M059J (cell line): ENCODE measurements around the gene UNC45A. TPM values are rescaled to one million over a fixed set of nuclear protein-coding genes. Genes with fewer than 3 reads are reported as not detected.
"Not testable (repeated sequence)": the region's sequence is repeated elsewhere in the genome, so short reads cannot be mapped to it uniquely, and the experiment has no call there.

Experiments
- DNase-seq: peaks from one replicate; pipeline ENCODE4 v3.0.0-alpha.2; 2012; ENCODE audit warnings: low read depth
- total RNA-seq: library from RNA; depleted of rRNA; stranded (reverse); fragments of >200 nt; shearing (Covaris generic); gene quantifications from 2 replicates; pipeline ENCODE4 v1.2.3, GENCODE V29; 2014; rRNA removed

The UNC45A gene, protein sequence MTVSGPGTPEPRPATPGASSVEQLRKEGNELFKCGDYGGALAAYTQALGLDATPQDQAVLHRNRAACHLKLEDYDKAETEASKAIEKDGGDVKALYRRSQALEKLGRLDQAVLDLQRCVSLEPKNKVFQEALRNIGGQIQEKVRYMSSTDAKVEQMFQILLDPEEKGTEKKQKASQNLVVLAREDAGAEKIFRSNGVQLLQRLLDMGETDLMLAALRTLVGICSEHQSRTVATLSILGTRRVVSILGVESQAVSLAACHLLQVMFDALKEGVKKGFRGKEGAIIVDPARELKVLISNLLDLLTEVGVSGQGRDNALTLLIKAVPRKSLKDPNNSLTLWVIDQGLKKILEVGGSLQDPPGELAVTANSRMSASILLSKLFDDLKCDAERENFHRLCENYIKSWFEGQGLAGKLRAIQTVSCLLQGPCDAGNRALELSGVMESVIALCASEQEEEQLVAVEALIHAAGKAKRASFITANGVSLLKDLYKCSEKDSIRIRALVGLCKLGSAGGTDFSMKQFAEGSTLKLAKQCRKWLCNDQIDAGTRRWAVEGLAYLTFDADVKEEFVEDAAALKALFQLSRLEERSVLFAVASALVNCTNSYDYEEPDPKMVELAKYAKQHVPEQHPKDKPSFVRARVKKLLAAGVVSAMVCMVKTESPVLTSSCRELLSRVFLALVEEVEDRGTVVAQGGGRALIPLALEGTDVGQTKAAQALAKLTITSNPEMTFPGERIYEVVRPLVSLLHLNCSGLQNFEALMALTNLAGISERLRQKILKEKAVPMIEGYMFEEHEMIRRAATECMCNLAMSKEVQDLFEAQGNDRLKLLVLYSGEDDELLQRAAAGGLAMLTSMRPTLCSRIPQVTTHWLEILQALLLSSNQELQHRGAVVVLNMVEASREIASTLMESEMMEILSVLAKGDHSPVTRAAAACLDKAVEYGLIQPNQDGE
- 34.0 and 54.9 TPM in 2 replicates for total RNA-seq

DNA sequence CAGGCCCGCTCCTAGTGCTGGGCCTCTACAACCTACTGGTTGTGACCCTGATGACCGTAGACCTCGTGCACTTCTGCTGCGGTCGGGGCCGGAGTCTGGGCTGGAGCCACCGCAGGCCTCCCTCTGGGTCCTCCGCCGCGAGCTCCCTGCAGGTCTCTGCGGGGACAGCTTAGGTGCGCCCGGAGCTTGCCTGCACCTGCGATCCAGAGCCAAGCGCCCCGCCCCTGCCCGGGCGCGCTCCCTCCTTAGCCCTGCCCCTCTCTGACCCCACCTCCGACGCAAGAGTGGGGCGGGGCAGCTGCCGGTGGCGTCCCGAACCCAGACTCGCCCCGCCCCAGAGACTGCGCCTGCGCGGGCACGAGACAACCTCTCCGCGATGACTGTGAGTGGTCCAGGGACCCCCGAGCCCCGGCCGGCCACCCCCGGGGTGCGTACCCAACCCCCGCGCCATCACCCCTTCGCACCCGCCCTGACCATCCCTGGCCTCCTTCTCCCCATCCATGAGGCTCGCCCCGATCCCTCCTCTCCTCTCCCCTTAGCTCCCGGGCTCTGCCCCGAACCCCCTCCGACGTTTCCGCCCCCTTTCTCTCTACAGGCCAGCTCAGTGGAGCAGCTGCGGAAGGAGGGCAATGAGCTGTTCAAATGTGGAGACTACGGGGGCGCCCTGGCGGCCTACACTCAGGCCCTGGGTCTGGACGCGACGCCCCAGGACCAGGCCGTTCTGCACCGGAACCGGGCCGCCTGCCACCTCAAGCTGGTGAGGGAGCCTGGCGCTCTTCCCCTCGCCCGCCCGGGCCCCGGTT is at the start of gene UNC45A:
UNC45A (plus strand) TSS at position 337 of the 803 bp plus-strand sequence; CDS start at position 377, 40 bp downstream.
- peak; percentile 82 for DNase-seq

DNA sequence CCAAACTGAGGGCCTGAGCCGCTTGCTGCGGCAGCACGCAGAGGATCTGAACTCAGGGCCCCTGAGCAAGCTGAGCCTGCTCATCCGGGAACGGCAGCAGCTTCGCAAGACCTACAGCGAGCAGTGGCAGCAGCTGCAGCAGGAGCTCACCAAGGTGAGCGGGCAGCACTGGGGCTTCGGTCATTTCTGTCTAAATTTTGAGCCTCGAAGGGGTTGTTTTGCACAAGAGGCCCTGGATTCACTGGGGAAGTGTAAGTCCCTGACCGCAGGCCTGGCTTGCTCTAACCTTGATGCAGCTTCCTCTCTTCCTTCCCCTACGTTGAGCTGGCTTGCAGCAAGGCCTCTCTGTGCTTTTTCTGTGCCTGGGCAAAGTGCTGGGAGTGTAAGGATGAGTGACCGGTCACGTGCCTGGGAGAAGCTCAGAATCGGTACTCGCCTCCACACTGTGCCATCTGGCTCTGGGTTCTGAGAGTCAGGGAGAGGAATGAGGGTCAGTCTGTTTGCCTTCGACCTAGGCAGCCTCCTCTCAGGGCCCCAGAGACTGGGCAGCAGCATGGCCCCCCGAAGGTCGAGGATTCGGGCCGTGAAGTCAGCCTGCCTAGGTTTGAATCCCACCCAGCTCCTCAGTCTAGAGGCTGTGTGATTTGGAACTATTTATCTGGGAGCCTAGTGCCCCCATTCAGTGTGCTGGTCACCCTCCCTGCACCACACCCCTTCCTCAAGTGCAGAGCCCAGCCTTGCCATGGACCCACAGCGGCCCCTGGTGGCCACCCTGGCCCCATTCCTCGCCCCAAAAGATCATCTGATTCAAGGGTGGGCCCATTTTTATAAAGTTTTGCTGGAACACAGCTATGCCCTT is 49.4 kb upstream of the UNC45A start:
- DNase-seq, result peak; percentile 37

DNA sequence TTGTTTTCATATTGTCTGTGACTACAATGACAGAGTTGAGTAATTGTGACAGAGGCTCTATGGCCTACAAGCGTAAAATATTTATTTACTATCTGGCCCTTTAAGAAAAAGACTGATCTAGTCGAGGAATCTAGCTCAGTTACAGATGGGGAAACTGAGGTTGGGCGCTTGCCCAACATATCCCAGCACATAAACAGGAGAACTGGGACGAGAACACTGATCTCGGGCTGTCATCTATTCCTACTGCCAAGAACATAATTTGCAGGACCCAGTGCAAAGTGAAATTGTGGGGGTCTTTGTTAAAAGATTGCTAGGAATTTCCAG is 48.8 kb upstream of the UNC45A start:
- no peak for DNase-seq

DNA sequence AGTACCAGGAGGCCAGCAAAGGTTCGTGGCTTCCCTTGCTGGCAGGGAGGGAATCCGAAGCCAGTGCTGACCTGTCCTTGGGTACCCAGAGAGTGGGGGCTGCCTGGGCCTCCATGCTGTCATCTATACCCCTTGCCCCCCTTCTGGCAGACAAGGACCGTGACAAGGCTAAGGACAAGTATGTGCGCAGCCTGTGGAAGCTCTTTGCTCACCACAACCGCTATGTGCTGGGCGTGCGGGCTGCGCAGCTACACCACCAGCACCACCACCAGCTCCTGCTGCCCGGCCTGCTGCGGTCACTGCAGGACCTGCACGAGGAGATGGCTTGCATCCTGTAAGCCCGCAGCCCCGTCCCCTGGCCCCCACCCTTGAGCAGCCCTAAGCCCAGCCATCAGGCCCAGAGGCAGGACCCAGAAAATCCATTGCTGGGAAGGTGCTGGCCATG is 48.0 kb upstream of the UNC45A start:
- no peak for DNase-seq

DNA sequence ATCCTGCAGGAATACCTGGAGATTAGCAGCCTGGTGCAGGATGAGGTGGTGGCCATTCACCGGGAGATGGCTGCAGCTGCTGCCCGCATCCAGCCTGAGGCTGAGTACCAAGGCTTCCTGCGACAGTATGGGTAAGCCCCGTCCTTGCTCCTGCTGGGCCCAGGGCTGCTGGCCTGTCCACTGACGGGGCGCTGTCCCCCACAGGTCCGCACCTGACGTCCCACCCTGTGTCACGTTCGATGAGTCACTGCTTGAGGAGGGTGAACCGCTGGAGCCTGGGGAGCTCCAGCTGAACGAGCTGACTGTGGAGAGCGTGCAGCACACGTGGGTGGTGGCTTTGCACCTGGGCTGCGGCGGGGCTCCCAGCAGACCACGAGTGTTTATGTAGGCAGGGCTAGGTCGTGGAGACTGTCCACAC is 45.8 kb upstream of the UNC45A start:
- no peak for DNase-seq

DNA sequence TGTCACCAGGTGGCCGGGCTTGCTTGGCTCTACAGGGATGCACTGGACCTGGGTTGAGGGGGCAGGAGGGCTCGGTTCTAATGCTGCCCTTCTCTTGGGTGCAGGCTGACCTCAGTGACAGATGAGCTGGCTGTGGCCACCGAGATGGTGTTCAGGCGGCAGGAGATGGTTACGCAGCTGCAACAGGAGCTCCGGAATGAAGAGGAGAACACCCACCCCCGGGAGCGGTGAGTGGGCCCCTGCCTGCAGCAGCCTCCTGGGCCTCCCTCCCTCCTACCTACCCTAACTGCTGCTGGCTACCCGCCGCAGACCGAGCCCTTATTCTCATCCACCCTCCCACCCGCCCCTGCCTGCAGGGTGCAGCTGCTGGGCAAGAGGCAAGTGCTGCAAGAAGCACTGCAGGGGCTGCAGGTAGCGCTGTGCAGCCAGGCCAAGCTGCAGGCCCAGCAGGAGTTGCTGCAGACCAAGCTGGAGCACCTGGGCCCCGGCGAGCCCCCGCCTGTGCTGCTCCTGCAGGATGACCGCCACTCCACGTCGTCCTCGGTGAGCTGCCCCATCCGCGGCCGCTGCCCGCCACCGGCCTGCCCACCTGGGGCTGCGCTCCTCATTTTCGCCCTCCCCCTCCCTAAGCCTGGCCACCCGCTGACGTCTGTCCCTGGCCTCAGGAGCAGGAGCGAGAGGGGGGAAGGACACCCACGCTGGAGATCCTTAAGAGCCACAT is 45.2 kb upstream of the UNC45A start:
- DNase-seq, result no peak

DNA sequence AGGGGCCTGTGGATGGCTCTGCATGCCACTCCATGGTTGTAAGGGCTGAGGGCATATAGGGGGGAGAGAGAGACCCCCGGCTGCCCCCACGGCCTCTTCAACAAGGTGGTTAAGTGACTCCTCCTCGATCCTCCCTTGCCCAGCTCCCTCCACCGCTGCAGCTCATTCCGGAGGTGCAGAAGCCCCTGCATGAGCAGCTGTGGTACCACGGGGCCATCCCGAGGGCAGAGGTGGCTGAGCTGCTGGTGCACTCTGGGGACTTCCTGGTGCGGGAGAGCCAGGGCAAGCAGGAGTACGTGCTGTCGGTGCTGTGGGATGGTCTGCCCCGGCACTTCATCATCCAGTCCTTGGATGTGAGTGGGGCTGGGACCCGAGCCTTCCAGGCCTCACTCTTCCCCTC is 44.2 kb upstream of the UNC45A start:
- no peak for DNase-seq

DNA sequence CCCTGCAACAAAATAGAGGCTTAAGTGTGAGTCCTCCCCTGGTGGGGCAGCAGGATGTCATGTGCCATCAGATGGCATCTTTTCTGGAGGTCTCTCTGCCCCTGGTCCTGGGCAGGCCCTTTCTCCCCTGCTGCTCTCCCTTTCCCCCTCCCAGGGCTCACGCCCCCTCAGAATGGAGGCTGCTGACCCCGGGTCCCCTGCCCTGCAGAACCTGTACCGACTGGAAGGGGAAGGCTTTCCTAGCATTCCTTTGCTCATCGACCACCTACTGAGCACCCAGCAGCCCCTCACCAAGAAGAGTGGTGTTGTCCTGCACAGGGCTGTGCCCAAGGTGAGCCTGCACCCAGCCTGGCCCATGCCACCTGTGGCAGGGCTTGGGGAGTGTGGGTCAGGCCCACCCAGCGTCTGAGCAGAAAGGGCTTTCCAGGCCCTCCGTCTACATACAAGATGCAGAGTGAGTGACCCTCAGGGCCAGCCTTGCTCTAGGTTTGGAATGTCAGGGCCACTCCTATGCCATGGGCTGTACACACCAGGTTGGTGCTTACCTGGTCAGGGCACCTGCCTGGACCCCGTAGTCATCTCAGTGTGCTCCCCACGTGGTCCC is 43.6 kb upstream of the UNC45A start:
- DNase-seq, result no peak

DNA sequence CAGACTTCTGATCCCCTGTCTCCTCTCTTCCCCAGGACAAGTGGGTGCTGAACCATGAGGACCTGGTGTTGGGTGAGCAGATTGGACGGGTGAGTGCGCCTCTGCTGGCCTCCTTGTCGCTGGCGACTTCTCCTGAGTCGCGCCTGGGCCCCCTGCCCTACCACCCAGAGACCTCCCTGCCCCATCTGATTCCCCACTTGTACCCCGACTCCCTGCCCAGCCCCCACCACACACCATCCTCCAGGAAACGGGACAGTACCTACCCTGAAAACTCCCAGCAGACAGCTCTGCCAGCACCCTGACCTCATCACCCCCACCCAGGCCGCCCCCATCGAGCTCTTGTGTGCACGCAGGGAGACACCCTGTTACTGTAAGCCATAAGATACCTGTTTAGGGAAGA is 43.1 kb upstream of the UNC45A start:
- DNase-seq, result no peak

DNA sequence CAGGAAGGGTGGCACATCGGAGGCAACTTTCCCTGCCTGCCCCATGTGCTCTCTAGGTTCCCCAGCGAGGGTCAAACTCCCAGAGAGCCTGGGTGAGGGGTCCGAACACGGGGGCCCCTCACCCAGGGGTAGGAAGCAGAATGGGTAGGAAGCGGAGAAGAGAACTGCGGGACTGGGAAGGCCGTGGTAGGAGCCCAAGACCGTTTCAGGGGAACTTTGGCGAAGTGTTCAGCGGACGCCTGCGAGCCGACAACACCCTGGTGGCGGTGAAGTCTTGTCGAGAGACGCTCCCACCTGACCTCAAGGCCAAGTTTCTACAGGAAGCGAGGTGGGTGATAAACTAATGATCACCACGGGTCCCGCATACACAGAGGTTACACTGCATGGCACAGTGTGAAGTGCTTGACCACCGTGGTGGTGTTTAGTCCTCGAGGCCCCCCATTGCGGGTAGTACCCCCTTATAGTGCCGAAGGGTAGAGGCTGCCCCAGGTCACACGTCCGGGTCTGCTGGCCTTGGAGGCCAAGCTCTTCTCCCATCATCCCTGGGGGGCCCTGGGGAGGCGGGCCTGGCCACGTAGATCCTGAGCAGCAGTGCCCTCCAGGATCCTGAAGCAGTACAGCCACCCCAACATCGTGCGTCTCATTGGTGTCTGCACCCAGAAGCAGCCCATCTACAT is 42.4 kb upstream of the UNC45A start:
- no peak for DNase-seq

DNA sequence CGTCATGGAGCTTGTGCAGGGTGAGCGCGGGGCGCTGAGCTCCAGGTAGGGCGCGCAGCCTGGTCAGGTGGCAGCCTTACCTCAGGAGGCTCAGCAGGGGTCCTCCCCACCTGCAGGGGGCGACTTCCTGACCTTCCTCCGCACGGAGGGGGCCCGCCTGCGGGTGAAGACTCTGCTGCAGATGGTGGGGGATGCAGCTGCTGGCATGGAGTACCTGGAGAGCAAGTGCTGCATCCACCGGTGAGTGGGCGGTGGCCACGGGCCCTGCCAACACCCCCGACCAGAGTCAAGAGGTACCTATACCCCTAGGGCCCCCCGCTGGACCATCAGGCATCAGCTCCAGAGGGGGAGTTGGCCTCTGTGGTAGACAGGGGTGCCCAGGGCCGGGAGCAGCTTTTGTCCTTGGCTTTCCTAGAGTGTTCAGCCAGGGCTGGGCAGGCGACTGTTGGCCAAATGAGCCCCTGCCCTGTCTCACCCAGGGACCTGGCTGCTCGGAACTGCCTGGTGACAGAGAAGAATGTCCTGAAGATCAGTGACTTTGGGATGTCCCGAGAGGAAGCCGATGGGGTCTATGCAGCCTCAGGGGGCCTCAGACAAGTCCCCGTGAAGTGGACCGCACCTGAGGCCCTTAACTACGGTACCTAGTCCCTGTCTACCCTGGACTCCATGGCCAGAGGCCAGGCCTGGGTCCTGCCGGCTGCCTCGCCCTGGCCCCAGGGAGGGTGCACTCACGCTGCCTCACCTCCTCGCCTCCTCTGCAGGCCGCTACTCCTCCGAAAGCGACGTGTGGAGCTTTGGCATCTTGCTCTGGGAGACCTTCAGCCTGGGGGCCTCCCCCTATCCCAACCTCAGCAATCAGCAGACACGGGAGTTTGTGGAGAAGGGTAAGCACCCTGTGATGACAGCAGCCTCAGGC is 41.7 kb upstream of the UNC45A start:
- no peak for DNase-seq

DNA sequence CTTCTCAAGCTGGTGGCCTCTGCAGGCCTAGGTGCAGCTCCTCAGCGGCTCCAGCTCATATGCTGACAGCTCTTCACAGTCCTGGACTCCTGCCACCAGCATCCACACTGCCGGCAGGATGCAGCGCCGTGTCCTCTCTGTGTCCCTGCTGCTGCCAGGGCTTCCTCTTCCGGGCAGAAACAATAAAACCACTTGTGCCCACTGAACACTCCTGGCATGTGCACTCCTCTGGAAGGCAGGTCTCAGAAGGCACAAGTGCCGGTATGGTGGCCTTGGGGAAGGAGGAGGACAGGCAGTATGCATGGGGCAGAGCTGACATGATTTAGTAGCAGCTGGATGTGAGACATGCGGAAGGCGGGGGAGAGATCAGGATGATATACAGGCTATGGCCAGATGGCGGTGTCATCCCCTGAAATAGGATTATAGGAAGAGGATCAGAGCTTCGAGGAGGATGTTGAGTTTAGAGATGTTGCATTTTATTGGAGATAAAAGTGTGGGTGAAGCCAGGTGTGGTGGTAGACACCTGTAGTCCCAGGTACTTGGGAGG is 39.4 kb upstream of the UNC45A start:
- DNase-seq, result no peak

DNA sequence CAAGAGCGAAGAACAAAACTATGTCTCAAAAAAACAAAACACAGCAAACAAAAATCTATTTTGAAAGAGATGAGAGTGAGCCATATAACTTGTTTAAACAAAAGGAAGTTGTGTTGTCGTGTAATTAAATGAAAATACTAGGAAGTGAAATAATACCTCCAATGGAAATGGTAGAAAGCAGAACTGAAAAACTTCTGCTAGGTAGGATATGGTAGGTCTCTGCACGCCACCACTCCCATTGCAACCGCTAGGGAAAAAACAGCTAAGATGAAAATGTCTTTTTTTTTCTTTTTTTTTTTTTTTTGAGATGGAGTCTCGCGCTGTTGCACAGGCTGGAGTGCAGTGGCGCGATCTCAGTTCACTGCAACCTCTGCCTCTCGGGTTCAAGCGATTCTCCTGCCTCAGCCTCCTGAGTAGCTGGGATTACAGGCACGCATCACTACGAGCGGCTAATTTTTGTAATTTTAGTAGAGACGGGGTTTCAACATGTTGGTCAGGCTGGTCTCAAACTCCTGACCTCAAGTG is 37.9 kb upstream of the UNC45A start:
- DNase-seq, result not testable (repeated sequence)

DNA sequence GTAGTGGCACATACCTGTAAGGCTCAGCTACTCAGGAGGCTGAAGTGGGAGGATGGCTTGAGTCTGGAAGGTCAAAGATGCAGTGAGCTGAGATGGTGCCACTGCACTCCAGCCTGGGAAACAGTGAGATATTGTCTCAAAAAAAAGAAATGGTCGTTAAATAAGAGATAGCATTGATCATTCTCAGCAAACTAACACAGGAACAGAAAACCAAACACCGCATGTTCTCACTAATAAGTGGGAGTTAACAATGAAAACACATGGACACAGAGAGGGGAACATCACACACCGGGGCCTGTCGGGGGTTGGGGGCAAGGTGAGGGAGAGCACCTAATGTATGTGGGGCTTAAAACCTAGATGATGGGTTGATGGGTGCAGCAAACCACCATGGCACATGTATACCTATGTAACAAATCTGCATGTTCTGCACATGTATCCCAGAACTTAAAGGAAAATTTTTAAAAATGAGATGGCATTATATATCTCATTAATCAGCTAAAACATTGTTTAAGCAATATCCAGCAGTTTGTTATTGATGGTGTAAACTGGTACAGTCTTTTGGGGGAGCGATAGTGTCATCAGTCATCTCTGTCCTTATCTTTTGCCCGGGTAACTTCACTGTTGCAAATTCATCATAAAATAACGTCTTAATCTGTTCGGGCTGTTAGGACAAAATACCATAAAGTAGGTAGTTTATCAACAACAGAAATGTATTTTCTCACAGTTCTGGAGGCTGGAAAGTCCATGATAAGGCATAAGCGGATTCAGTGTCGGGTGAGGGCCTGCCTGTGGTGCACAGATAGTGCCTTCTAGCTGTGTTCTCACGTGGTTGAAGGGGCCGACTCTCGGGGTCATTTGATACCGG is 33.7 kb upstream of the UNC45A start:
- DNase-seq, result no peak

DNA sequence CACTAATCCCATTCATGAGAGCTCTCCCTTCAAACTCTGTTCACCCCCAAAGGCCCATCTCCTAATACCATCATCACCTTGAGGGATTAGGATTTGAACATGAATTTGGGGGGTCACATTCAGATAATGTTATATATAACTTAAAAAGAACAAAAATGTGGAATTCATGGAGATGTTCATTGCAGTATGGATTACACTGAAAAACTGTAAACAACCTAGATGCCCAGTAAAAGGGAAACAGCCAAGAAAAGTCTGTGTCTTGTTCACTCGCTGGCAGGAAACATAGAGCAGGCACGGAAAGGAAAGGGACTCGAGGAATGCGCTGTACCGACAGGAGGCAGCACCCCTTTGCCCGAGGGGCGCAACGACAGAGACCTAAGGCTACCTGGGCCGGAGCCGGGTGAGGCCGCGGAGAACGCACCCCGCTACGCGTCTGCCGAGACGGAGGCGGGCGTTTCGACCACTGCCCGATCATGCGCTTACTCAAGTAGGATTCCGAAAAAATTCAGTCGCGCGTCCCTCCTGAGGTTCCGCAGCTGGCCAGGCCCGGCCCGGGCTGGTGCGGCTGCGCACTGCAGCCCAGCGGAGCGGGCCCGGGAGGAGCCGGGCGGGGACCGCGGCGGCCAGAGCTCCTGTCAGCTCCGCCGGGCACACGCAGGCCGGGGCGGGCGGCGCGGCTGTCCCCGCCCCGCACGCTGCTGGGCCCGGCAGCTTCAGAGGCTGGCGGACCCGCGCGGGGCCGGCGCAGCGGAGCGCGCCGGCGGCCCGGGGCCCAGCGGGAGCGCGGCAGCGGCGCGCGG is 32.8 kb upstream of the UNC45A start:
- DNase-seq, result peak; percentile 75
